SK-N-SH (cell line): ENCODE results near the gene ELMO2.

ENCODE experiments used
- CTCF ChIP-seq: fragments of 200-600 bp; sonication (generic); IDR thresholded peaks from 2 replicates; pipeline ENCODE4 v1.6.1; 2017; ENCODE audit warnings: antibody characterized with exemption, mild to moderate bottlenecking, moderate library complexity
- EZH2phosphoT487 ChIP-seq: fragments of 200-600 bp; sonication (generic); IDR thresholded peaks from 2 replicates; pipeline ENCODE4 v1.6.1; 2017; ENCODE audit warnings: low read depth, mixed run types, mild to moderate bottlenecking, antibody characterized with exemption, moderate library complexity, borderline replicate concordance
- FOXM1 ChIP-seq: IDR thresholded peaks from 2 replicates; pipeline ENCODE4 v1.4.0; 2012; ENCODE audit warnings: low read depth, mild to moderate bottlenecking
- GATA2 ChIP-seq: sonication (generic); formaldehyde crosslinking; IDR thresholded peaks from 2 replicates; pipeline ENCODE4 v1.5.0; 2020; ENCODE audit warnings: mild to moderate bottlenecking, missing genetic modification reagents
- MAX ChIP-seq: IDR thresholded peaks from 2 replicates; pipeline ENCODE4 v1.4.0; 2012; ENCODE audit warnings: low read depth
- MEF2A ChIP-seq: IDR thresholded peaks from 2 replicates; pipeline ENCODE4 v1.4.0; 2012; ENCODE audit warnings: low read depth, borderline replicate concordance
- MXI1 ChIP-seq: IDR thresholded peaks from 2 replicates; pipeline ENCODE4 v1.6.1; 2012; ENCODE audit warnings: mild to moderate bottlenecking, low read depth, low read length, improper control_type of control experiment
- POLR2AphosphoS5 ChIP-seq: IDR thresholded peaks from 2 replicates; pipeline ENCODE4 v1.6.1; 2012; ENCODE audit warnings: low read depth, low read length
- RAD21 ChIP-seq: IDR thresholded peaks from 2 replicates; pipeline ENCODE4 v1.6.1; 2012; ENCODE audit warnings: mild to moderate bottlenecking, low read length
- REST ChIP-seq: IDR thresholded peaks from 2 replicates; pipeline ENCODE4 v1.6.1; 2012; ENCODE audit warnings: mild to moderate bottlenecking, low read depth, low read length, moderate library complexity
- TAF1 ChIP-seq: IDR thresholded peaks from 2 replicates; pipeline ENCODE4 v1.6.1; 2012; ENCODE audit warnings: low read depth, mild to moderate bottlenecking, low read length, moderate library complexity, borderline replicate concordance
- TCF12 ChIP-seq: IDR thresholded peaks from 2 replicates; pipeline ENCODE4 v1.4.0; 2012
- YY1 ChIP-seq: IDR thresholded peaks from 2 replicates; pipeline ENCODE4 v1.4.0; 2012; ENCODE audit warnings: low read depth, mild to moderate bottlenecking
- ZBTB33 ChIP-seq: IDR thresholded peaks from 2 replicates; pipeline ENCODE4 v1.4.0; 2012; ENCODE audit warnings: low read depth, borderline replicate concordance

- no peak for TF ChIP-seq TCF12
- TF ChIP-seq ZBTB33: no peak
- no peak for TF ChIP-seq FOXM1
- TF ChIP-seq CTCF: no peak
- TF ChIP-seq MEF2A: no peak
- no peak for TF ChIP-seq POLR2AphosphoS5
- TF ChIP-seq RAD21: no peak
- TF ChIP-seq YY1: no peak
- no peak for TF ChIP-seq EZH2phosphoT487
- TF ChIP-seq MXI1: no peak
- no peak for TF ChIP-seq REST
- no peak for TF ChIP-seq TAF1
- no peak for TF ChIP-seq GATA2 (CRISPR knock-in tag)
- no peak for TF ChIP-seq MAX
These were observed 4.9 kb downstream of the ELMO2 start for GRCh38 chr20:46401478-46401860.
